GM18499 (cell line): ENCODE results near the gene C2orf72.
"Not testable (repeated sequence)": the region's sequence is repeated elsewhere in the genome, so short reads cannot be mapped to it uniquely, and the experiment has no call there.

Source experiments
- ATAC-seq: cut with Tn5 transposase; IDR thresholded peaks from one replicate; pipeline ENCODE4 v1.9.1; 2021; ENCODE audit warnings: moderate number of reproducible peaks; ENCODE audit not compliant: insufficient read depth, unreplicated experiment

Gene C2orf72

GRCh38 chr2:231012463-231012862, 24.9 kb upstream of the C2orf72 start:
- no peak for ATAC-seq

- no peak for ATAC-seq
Measured at GRCh38 chr2:231013820-231014219, 23.5 kb upstream of the C2orf72 start.

GRCh38 chr2:231015478-231015877, 21.8 kb upstream of the C2orf72 start:
- no peak for ATAC-seq

GRCh38 chr2:231015926-231016325, 21.4 kb upstream of the C2orf72 start:
- no peak for ATAC-seq

GRCh38 chr2:231016566-231017230, 20.6 kb upstream of the C2orf72 start:
- ATAC-seq: no peak

GRCh38 chr2:231017231-231017598, 20.1 kb upstream of the C2orf72 start:
- no peak for ATAC-seq

- ATAC-seq: no peak
Measured at GRCh38 chr2:231018184-231018583, 19.1 kb upstream of the C2orf72 start.

- ATAC-seq: not testable (repeated sequence)
Measured at GRCh38 chr2:231025059-231025458, 12.3 kb upstream of the C2orf72 start.

GRCh38 chr2:231028889-231029288, 8.4 kb upstream of the C2orf72 start:
- no peak for ATAC-seq

GRCh38 chr2:231029563-231029962, 7.8 kb upstream of the C2orf72 start:
- ATAC-seq: no peak

GRCh38 chr2:231030725-231031124, 6.6 kb upstream of the C2orf72 start:
- ATAC-seq: no peak

- no peak for ATAC-seq
Measured at GRCh38 chr2:231032575-231033140, 4.7 kb upstream of the C2orf72 start.

- ATAC-seq: no peak
Measured at GRCh38 chr2:231033147-231034132, 3.9 kb upstream of the C2orf72 start.

GRCh38 chr2:231034291-231034882, 2.9 kb upstream of the C2orf72 start:
- ATAC-seq: no peak

GRCh38 chr2:231036131-231036530, 1.2 kb upstream of the C2orf72 start:
- ATAC-seq: no peak

- ATAC-seq: no peak
Measured at GRCh38 chr2:231036578-231037106, 681 bp upstream of the C2orf72 start.

- no peak for ATAC-seq
Measured at GRCh38 chr2:231037731-231038482, 584 bp downstream of the C2orf72 start.

GRCh38 chr2:231038483-231039293, 1.4 kb downstream of the C2orf72 start:
- ATAC-seq: no peak

- no peak for ATAC-seq
Measured at GRCh38 chr2:231039294-231039664, 2.0 kb downstream of the C2orf72 start.
